Measurements from ENCODE around the gene UGT2B10. TPM values are rescaled to one million over a fixed set of nuclear protein-coding genes. Genes with fewer than 3 reads are reported as not detected.

Gene UGT2B10
- polyA plus RNA-seq, 1 experiment = not detected

Small RNA genes within 50 kb of the gene (small RNA-seq; reads per million reads assigned to genes)
- gene AC021146.4 (ENCODE audit: insufficient read length, low read depth) = not detected
- gene AC021146.9 (ENCODE audit: insufficient read length, low read depth) = not detected

Other genes starting within 250 kb of the UGT2B10 start
- gene UGT2B17, start 239.7 kb upstream of the UGT2B10 start, polyA plus RNA-seq (2011; rRNA removed) = not detected in 2 replicates
- not detected in 2 replicates for gene UGT2B15, start 145.3 kb upstream of the UGT2B10 start, polyA plus RNA-seq (2011; rRNA removed)
- not detected in 2 replicates for gene UGT2A3, start 135.8 kb downstream of the UGT2B10 start, polyA plus RNA-seq (2011; rRNA removed)

Data from AG04450 (cell line).